GM21723 (cell line): Measurements from ENCODE around the gene UCK2.
A peak's percentile ranks its signal among the peaks of the same experiment; 100 is the strongest.

Experiments used
- ATAC-seq: cut with Tn5 transposase; IDR thresholded peaks from one replicate; pipeline ENCODE4 v1.9.1; 2021; ENCODE audit warnings: mild to moderate bottlenecking, moderate library complexity; ENCODE audit not compliant: unreplicated experiment

The UCK2 gene

GRCh38 chr1:165897326-165898303 lies 70.2 kb downstream of the UCK2 start:
- ATAC-seq: no peak

- no peak for ATAC-seq
These were observed 71.4 kb downstream of the UCK2 start for GRCh38 chr1:165898837-165899236.

DNA sequence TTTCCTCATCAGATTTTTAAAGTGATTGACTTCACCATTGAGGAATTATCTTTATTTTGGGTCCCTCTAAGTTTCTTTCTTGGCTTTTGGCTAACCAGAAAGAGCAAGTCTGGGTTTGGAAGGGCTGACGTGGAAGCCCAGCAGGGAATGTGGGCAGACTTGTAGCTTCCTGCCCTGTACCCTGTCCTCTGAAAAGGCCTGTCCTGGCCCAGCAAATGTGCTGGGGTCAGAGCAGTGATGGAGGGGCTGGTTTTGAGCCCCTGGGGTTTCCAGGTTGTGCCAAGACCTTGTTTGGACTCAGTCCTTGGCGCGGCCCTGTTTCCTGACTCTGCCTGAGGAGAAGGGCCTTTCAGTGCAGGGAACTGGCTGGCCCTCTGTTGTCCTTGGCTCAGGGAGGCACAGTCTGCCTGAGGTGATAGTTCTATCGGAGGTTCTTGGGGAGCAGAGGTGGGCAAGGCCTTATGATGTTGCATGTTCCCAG lies 72.1 kb downstream of the UCK2 start:
- ATAC-seq: no peak

DNA sequence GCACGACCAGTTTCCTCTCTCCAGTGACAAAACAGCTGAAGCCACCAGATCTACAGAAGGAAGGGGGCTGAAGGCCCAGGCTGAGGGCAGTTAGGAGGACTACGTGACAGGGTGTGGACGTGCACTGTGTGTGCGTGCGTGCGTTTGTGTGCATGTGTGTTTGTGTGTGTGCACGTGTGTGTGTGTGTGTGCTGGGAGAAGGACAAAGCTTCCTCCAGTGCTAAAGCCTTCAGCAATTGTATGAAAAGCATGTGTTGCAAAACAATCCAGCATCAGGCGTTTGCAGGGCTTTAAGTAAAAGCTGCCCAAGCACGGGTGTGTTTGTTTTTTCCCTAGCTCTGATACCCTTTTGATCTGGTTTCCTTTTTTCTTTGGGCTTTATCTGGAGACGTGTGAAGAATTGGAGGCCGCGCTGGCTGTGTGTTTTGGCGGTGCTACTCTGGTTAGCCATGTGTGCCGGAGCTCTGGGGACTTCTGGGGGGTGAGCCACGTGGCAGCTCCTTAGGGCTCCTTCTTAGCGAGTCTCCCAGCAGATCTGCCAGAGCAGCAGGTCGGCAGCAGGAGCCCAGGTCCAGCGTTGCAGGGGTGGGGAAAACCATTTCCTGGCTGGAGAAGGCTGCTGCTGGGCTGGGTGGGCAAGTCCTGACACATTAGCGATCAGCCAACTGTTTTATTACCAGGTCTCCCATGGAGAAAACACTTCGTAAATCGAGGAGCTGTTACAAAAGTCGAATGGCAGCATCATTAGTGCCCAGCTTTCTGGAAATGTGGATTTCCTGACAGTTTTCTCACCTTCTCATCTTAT lies 73.4 kb downstream of the UCK2 start:
- no peak for ATAC-seq

DNA sequence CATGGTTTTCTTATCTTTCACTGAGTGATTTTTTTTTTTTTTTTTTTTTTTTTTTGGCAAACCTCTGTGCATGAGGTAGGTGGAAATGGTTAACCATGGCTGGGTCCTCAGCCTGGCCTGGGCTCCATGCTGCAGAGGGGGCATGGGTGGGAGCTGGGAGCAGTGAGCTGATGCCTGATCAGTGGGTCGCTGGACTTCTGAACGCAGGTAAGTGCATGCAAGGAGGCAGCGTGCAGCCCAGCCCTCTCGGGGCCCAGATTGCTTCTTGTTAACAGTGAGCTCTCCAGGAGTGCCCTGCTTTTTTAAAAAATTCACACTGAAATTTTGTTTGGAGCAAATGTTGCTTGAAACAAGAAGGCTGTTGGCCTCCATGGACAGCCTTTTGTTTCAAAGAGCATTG lies 75.2 kb downstream of the UCK2 start:
- ATAC-seq: no peak

GRCh38 chr1:165903672-165904071 lies 76.3 kb downstream of the UCK2 start:
- ATAC-seq: no peak

- ATAC-seq: no peak
These were observed 77.5 kb downstream of the UCK2 start for GRCh38 chr1:165904948-165905347.

GRCh38 chr1:165905853-165906252 lies 78.4 kb downstream of the UCK2 start:
- no peak for ATAC-seq

DNA sequence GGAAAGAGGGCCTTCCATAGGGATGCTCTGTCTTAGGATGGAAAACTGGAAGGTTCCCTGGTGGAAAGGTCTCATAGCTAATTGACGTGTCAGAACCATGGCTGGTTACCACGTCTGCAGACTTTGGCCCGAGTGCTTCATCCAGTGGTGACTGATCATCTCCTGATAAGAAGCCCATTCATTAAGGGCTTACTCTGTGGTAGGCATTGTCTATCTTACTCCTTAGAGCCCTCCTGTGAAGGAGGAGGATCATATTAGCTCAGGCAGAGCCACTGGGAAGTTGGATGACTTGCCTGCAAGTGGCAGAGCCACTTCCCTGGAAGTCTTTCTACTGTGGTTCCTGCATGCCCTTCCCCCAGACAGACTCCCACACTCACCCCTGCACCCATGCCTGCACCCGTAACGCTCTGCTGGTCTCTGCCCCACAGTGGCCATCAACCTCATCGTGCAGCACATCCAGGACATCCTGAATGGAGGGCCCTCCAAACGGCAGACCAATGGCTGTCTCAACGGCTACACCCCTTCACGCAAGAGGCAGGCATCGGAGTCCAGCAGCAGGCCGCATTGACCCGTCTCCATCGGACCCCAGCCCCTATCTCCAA lies 79.9 kb downstream of the UCK2 start:
- ATAC-seq: no peak

GRCh38 chr1:165910764-165911421 lies 83.5 kb downstream of the UCK2 start:
- ATAC-seq: no peak

- no peak for ATAC-seq
These were observed 84.3 kb downstream of the UCK2 start for GRCh38 chr1:165911609-165912281.

- ATAC-seq: no peak
These were observed 85.2 kb downstream of the UCK2 start for GRCh38 chr1:165912638-165913037.

DNA sequence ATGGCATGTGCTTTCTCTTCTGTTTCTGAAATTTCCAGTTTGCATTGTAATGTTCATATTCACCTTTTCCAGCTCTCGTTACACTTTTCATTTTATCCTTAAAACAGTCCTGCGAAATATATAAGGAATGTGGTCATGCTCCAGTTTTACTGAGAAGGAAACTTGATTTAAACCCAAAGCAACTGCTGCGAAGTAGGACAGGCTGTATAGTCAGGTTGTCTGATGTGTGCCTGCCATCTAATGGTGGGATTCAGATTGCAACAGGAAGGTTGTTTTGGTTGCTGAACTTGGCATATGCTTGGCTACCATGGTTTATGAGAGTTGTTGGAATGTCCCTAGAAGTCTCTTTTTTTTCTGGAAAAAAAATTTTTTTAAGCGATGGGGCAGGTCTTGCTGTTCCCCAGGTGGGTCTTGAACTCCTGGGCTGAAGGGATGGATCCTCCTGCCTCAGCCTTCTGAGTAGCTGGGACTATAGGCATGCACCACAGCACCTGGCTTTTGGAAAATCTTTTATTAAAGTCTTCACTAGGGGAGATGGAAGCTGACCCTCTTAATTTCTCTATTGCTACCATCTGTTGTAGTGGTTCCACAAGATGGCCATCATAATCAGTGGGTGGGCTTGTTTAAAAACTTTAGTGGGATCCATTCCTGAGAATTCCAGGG lies 86.9 kb downstream of the UCK2 start:
- peak; percentile 79 for ATAC-seq

DNA sequence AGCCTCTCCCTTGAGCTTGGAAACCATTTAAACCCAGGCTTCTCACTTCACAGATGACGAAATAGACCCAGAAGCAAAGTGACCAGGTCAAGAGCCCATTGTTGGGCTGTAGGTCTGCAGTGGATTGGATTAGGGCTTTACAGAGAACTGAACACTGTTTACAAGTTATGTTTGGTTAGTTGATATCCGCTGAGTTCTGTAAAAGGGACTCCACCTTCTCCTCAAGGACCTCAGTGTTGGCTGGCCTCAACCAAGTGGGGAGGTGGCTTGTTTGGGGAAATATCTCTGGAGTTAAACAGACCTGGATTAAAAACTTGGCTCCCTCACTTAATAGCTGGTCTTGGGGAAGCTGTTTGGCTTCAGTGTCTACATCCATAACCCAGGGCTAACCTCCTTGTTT lies 88.1 kb downstream of the UCK2 start:
- no peak for ATAC-seq

DNA sequence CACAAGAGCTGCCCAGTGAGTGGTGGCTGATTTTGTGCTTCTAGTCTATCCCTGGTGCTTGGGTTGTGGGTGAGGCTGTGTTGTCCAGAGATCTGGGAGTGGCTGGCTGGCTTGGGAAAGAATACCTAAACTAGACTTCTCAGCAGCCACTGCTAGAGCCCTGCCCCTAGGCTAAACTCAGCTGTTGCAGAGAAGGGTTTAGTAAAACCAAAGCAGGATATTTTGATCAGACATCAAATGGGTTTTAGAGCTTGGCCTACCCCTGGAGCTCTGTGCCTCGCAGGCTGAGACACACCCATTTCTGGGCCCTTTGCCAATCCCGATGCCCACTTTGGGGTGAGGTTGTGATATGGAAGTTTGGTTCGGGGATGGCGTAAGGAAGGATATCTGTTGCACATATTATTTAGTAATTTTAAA lies 88.5 kb downstream of the UCK2 start:
- no peak for ATAC-seq

DNA sequence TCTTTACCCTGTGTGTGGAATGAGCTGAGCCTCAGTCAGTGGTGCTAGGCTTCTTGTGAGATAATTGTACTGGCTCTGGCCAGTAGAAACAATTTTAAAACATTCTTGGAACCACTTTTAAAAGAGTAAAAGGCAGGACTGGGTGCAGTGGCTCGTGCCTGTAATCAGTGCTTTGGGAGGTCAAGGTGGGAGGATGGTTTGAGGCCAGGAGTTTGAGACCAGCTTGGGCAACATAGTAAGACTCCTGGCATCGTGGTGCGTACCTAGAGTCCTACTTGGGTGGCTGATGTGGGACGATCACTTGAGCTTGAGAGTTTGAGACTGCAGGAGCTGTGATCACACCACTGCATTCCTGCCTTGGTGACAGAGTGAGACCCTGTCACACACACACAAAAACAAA lies 89.8 kb downstream of the UCK2 start:
- no peak for ATAC-seq

DNA sequence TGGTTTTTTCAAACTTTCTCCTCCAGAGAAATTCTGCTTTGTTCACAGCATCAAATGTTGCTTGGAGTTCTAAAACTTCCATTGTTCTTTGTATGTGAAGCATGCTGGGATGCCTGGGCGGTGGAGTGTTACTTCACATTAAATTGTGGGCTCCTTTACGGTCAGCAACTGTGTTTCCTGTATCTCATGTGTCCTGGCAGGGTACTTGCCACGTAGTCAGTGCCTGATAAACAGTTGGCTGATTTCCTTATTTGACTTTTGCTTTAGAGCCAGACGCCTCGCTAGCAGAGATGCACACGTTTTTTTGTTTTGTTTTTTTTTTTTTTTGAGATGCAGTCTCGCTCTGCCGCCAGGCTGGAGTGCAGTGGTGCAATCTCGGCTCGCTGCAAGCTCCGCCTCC lies 96.7 kb downstream of the UCK2 start:
- ATAC-seq: no peak

GRCh38 chr1:165925498-165926079 lies 98.2 kb downstream of the UCK2 start:
- no peak for ATAC-seq

- ATAC-seq: peak; percentile 65
These were observed 99.8 kb downstream of the UCK2 start for GRCh38 chr1:165927169-165927568.
